Thyroid gland (tissue), 4 donors: ENCODE measurements around the gene GPR107. TPM values are rescaled to one million over a fixed set of nuclear protein-coding genes. Genes with fewer than 3 reads are reported as not detected.

Experiments
- DNase-seq, 2 donors: peaks; one replicate each; pipeline ENCODE4 v3.0.0-alpha.2; 2019
- H3K27ac ChIP-seq, 3 donors: fragments of 200-600 bp; sonication (generic); 1 replicate in 2 of 3; 2 replicates in 1 of 3; pipeline ENCODE4 v1.5.1; 2016 to 2019; ENCODE audit warnings: mild to moderate bottlenecking in 1 of 3, moderate library complexity in 1 of 3
- H3K27me3 ChIP-seq: fragments of 200-600 bp; sonication (generic); one replicate; pipeline ENCODE4 v1.5.1; 2019
- H3K36me3 ChIP-seq, 2 donors: fragments of 200-600 bp; sonication (generic); one replicate each; pipeline ENCODE4 v1.5.1; 2016 to 2019
- H3K4me1 ChIP-seq, 2 donors: fragments of 200-600 bp; sonication (generic); one replicate each; pipeline ENCODE4 v1.5.1; 2017 to 2019
- H3K4me3 ChIP-seq, 3 donors: fragments of 200-600 bp; sonication (generic); replicated peaks in 1 of 3; 1 replicate in 2 of 3; 2 replicates in 1 of 3; pipeline ENCODE4 v1.5.1; 2016; ENCODE audit warnings: mild to moderate bottlenecking in 1 of 3
- H3K9me3 ChIP-seq: fragments of 200-600 bp; sonication (generic); one replicate; pipeline ENCODE4 v1.5.1; 2017
- POLR2A ChIP-seq, 2 donors: fragments of 450-650 bp; IDR thresholded peaks; one replicate each; pipeline ENCODE4 v1.6.1; 2017; ENCODE audit warnings: antibody characterized with exemption in 2 of 2, mild to moderate bottlenecking in 2 of 2, moderate library complexity in 1 of 2
- WGBS, 2 donors: methylation state at CpG; one replicate each; pipeline ENCODE4 v1.1.5; 2017; 5-methylcytosine and 5-hydroxymethylcytosine counted together
- intact Hi-C: fragments of 100-400 bp; cut with DNase I; formaldehyde crosslinking; loops from one replicate; pipeline ENCODE4 v1.15.1; 2023
- total RNA-seq, 4 donors: library from RNA; depleted of rRNA; stranded (reverse); fragments of >200 nt; gene quantifications; one replicate each; pipeline ENCODE4 v1.2.3, GENCODE V29; 2016
- TF ChIP-seq, protein P1 (sequence below), 6 experiments: fragments of 200-600 bp in 3 of 6; fragments of 450-650 bp in 3 of 6; sonication (generic) in 3 of 6; IDR thresholded peaks; one replicate each; pipeline ENCODE4 v1.5.1; 2016 to 2019; ENCODE audit warnings: antibody characterized with exemption in 6 of 6, mild to moderate bottlenecking in 2 of 6, inconsistent platforms in 1 of 6, moderate library complexity in 1 of 6

The GPR107 gene
- total RNA-seq, 4 donors from 2014 or later, result 43.5 to 65.6 (median 58.7) TPM

- 59 to 60% methylated on average over 7 of the region's 7 CpGs for WGBS, 2 donors
- Histone ChIP-seq H3K9me3 (no peaks in the 10 kb centered on the region), H3K27ac (peak overlapping the region; percentile 88 to 94 (median 93)), H3K27me3 (no peaks in the 10 kb centered on the region), H3K4me1 (peaks cover 38 to 76% of the 10 kb centered on the region in 2 donors), H3K36me3 (no peaks in the 10 kb centered on the region), H3K4me3 (no peak overlapping the region)
- TF ChIP-seq, protein P1, sequence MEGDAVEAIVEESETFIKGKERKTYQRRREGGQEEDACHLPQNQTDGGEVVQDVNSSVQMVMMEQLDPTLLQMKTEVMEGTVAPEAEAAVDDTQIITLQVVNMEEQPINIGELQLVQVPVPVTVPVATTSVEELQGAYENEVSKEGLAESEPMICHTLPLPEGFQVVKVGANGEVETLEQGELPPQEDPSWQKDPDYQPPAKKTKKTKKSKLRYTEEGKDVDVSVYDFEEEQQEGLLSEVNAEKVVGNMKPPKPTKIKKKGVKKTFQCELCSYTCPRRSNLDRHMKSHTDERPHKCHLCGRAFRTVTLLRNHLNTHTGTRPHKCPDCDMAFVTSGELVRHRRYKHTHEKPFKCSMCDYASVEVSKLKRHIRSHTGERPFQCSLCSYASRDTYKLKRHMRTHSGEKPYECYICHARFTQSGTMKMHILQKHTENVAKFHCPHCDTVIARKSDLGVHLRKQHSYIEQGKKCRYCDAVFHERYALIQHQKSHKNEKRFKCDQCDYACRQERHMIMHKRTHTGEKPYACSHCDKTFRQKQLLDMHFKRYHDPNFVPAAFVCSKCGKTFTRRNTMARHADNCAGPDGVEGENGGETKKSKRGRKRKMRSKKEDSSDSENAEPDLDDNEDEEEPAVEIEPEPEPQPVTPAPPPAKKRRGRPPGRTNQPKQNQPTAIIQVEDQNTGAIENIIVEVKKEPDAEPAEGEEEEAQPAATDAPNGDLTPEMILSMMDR (IDR thresholded peaks at IDR 0.05), result no peak
- TF ChIP-seq POLR2A (IDR thresholded peaks at IDR 0.05), result no peak
- intact Hi-C loops, result no loop called here
- peak; percentile 64 to 65 for DNase-seq
Observed at GRCh38 chr9:130023144-130023787, 30.4 kb upstream of the GPR107 start.

GRCh38 chr9:130023994-130024596 lies 29.6 kb upstream of the GPR107 start:
- 85 to 98% methylated on average over 3 of the region's 3 CpGs for WGBS, 2 donors
- H3K27ac ChIP-seq, result peak overlapping the region; percentile 88 to 94 (median 93)
- no peaks in the 10 kb centered on the region for H3K36me3 ChIP-seq
- H3K4me1 ChIP-seq, result peaks cover 46 to 84% of the 10 kb centered on the region in 2 donors
- no peaks in the 10 kb centered on the region for H3K9me3 ChIP-seq
- intact Hi-C loops, result no loop called here
- TF ChIP-seq POLR2A (IDR thresholded peaks at IDR 0.05), result no peak
- no peak for DNase-seq
- no peak overlapping the region for H3K4me3 ChIP-seq
- no peaks in the 10 kb centered on the region for H3K27me3 ChIP-seq

GRCh38 chr9:130024597-130024994 lies 29.1 kb upstream of the GPR107 start:
- peak overlapping the region; percentile 88 to 94 (median 93) for H3K27ac ChIP-seq
- H3K27me3 ChIP-seq, result no peaks in the 10 kb centered on the region
- peaks cover 50 to 84% of the 10 kb centered on the region in 2 donors for H3K4me1 ChIP-seq

DNA sequence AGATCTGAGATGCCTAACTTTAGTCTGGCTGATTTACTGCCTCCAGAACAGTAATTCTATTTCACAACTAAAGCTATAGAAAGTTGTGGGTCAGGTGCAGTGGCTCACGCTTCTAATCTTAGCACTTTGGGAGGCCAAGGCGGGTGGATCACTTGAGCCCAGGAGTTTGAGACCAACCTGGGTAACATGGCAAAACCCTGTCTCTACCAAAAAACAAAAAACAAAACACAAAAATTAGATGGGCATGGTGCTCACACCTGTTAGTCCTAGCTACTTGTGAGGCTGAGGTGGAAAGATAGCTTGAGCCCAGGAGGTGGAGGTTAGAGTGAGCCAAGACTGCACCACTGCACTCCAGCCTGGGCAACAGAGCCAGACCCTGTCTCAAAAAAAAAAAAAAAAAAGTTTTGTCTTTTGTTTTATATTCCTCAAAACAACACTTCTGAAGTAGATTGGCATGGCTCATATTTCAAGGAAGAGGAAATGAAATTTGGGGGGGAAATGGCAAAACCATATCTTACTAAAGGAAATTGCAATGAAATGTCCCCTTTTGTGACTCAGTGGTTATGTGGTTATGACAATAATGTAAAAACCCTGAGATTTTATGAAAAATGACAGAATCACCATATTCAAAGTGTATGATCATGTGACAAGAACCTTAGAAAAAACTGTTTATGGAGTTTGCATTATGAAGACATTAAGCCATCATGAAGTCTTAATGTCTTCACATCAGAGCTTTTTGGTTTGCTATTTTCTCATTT lies 26.9 kb upstream of the GPR107 start:
- H3K9me3 ChIP-seq, result no peaks in the 10 kb centered on the region
- intact Hi-C loops, result no loop called here
- H3K4me3 ChIP-seq, result no peak overlapping the region
- H3K27me3 ChIP-seq, result no peaks in the 10 kb centered on the region
- 85 to 90% methylated on average over 2 of the region's 2 CpGs for WGBS, 2 donors
- DNase-seq, result no peak
- TF ChIP-seq, protein P1 (IDR thresholded peaks at IDR 0.05), result no peak
- no peaks in the 10 kb centered on the region for H3K36me3 ChIP-seq
- H3K4me1 ChIP-seq, result peaks cover 54 to 82% of the 10 kb centered on the region in 2 donors
- H3K27ac ChIP-seq, result peak overlapping the region; percentile 7 to 94 (median 23)

More at GRCh38 chr9:130024597-130024994, 29.1 kb upstream of the GPR107 start:
- Histone ChIP-seq H3K9me3 (no peaks in the 10 kb centered on the region), H3K4me3 (no peak overlapping the region), H3K36me3 (no peaks in the 10 kb centered on the region)
- 41 to 55% methylated on average over 5 of the region's 5 CpGs for WGBS, 2 donors
- intact Hi-C loops, result no loop called here
- peak; percentile 66 to 76 for DNase-seq
- TF ChIP-seq, protein P1 (IDR thresholded peaks at IDR 0.05), result no peak
- TF ChIP-seq POLR2A (IDR thresholded peaks at IDR 0.05), result no peak

- H3K36me3 ChIP-seq, result no peaks in the 10 kb centered on the region
- H3K9me3 ChIP-seq, result no peaks in the 10 kb centered on the region
- no peak overlapping the region for H3K4me3 ChIP-seq
- peak overlapping the region; percentile 4 to 44 (median 8) for H3K27ac ChIP-seq
- DNase-seq, result no peak
- WGBS, 2 donors, result 89 to 90% methylated on average over 9 of the region's 9 CpGs
- TF ChIP-seq POLR2A (IDR thresholded peaks at IDR 0.05), result no peak
- TF ChIP-seq, protein P1 (IDR thresholded peaks at IDR 0.05), result no peak
- H3K4me1 ChIP-seq, result peaks cover 64 to 84% of the 10 kb centered on the region in 2 donors
- H3K27me3 ChIP-seq, result no peaks in the 10 kb centered on the region
- intact Hi-C loops, result no loop called here
Observed at GRCh38 chr9:130027533-130028365, 26.0 kb upstream of the GPR107 start.
